OCI-M2 (cell line): ENCODE data around the gene KRTAP5-3.

Experiments used
- DNase-seq: peaks from one replicate; lab custom pipeline; 2025; ENCODE audit not compliant: unreplicated experiment; lab: John Stamatoyannopoulos, UW

KRTAP5-3 gene

DNA sequence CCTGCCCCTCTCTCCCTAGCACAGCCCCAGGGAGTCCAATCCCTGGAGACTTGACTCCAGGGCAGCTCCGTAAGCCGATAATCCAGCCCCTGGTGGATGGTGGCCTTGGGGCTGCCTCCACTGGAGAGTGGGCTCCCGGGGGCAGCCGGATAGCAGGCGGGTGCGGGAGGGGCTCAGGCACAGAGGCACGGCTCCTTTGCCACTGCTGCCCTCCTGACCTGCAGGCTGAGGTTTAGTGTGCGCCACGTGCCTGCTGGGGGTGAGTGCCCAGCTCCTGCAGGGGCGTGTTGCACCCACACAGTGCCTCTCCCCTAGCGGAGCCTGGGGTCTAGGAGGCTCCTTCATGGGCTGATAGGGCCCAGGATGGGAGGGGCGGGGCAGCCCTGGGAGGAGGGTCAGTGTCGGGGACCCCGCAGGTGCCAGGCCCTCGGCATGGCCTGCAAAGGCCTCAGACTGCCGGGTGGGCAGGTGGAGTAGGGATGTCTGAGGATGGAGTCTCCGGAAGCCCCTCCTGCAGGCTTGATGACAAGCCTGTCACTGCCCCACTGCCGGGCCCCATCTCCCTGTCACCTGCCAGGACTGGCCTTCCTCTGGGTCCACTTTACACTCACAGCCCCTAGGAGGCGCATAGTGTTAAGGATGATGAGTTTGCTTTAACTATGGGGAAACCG, 41.7 kb downstream of the KRTAP5-3 start:
- DNase-seq: no peak

DNA sequence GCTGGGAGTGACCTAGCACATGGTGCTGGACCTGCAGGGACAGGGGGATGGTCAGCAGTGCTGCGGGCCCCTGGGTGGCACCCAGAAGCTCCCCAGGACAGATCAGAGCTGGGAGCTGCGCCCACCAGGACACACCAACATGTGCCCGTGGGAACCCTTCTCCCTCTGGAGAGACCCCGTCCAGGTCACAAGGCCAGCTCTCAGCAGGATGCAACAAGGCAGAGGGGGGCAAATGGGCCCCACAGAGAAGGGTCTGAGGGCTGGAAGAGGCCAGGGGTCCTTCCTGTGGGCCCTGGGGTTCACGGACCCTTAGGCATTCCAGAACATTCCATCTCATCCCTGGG, 42.4 kb downstream of the KRTAP5-3 start:
- no peak for DNase-seq

GRCh38 chr11:1565173-1565903, 42.9 kb downstream of the KRTAP5-3 start:
- DNase-seq: no peak

DNA sequence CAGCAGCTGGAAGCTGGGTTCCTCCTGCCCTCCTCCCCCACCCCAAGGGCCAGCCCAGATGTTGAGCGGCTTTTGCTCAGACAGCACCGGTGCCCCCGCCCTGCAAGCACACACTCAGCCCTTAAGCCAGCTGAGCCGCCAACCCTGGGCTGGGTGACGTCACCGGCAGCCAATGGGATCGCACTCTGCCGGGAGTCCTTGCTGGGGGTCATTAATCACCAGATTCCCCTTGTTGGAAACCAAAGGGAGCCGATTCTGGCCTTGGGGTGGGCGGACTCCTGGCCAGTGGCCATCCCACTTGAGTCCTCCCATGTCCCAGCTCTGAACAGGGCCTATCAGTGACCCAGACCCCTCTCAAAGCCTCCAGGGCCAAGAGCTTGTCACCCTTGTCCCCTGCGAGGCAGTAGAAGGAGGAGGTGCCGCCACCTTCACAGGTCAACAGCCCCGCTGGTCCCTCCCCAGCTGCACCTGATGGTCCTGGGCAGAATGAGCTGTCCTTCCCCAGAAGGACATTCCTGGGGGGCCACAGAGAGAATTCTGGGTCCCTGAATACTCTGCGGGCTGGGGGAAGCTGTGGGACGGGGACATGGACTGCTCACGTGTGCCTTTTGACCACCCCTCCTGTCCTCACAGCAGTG, 43.6 kb downstream of the KRTAP5-3 start:
- no peak for DNase-seq

DNA sequence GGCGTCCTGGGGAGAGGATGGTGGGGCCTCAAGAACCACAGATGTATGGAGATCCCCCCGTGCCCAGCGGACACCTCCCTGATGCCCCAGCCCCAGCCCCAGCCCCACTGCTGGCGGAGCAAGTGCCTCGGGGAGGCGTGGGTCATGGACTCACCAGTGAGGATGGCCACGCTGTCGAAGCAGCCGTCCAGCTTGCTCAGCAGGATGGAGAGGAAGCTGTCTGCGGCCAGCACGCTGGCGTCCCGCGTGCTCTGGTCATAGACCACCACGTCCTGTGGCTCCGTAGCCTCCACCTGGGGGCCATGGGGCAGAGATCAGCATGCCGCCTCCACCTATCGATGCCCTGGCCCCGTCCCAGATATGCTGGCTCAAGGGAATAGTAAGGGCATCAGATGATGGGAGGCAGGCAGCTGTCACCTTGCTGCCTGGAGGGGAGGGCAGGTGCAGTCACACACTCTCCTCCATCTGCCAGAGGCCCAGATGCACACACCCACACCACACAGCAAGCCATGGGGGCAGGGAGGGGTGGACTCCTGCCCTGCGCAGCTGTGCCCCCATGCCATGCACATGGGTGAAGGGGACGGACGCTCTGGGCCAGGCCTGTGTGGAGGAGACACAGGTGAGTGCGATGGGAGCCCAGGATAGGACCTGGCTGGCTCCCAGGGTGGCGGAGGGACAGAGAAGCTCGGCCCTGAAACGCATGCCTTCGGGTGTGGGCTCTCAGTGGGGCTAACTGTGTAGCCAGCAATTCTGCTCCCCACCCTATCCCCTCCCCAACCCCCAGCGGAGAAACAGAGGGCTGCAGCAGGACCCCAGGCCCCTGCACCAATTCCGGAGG, 44.3 kb downstream of the KRTAP5-3 start:
- no peak for DNase-seq

GRCh38 chr11:1563149-1563638, 45.1 kb downstream of the KRTAP5-3 start:
- no peak for DNase-seq

DNA sequence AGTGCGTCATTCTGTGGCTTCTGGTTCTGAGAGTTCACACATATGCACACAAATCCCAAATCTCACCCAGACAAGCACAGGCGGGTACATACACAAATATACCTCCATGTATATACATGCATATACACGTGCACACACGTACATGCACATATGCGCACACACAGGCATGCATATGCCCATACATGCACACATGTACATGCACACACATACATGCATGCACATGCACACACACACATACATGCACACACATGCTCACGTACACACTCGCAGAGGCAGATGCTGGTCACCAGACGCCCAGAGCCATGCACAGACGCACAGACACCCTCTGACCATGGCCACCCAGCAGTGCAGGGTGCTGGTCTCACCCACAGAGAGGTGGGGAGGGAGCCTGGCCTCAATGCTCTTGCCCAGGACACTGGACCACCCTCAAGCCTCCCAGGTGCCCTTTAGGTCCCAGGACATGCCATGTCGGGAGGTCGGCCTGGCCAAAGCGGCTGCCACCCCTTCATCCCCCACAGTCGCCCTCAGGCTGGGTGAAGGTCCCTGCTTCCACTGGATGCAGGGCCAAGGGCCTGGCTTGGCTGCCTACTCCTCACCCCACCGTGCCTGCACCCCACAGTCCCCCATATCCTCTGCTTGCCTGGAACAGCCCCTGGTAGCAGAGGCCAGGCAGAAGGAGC, 45.7 kb downstream of the KRTAP5-3 start:
- no peak for DNase-seq

GRCh38 chr11:1561955-1562354, 46.3 kb downstream of the KRTAP5-3 start:
- DNase-seq: no peak

DNA sequence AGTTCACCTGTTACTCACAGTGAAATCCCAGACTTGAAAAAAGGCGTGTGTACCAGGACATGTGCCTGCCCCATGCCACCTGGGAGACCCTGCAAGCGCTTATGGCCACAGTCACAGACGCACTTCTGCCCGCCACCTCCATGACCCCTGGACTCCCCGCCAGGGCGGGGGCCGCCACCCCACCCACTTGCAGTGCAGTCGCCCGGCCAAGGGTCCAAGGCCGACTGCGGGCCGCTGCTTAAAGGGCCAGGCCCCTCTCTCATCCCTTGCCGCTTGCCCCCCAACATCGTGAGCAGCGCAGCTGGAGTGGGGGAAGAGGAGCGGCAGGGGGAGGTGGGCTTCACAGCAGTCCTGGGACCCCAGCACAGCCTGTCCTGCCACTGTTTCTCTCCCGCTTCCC, 47.0 kb downstream of the KRTAP5-3 start:
- no peak for DNase-seq

GRCh38 chr11:1560649-1561251, 47.5 kb downstream of the KRTAP5-3 start:
- DNase-seq: no peak

GRCh38 chr11:1560002-1560648, 48.1 kb downstream of the KRTAP5-3 start:
- no peak for DNase-seq

- no peak for DNase-seq
Observed at GRCh38 chr11:1559111-1559951, 48.9 kb downstream of the KRTAP5-3 start.

- DNase-seq: no peak
Observed at GRCh38 chr11:1558775-1559110, 49.5 kb downstream of the KRTAP5-3 start.

DNA sequence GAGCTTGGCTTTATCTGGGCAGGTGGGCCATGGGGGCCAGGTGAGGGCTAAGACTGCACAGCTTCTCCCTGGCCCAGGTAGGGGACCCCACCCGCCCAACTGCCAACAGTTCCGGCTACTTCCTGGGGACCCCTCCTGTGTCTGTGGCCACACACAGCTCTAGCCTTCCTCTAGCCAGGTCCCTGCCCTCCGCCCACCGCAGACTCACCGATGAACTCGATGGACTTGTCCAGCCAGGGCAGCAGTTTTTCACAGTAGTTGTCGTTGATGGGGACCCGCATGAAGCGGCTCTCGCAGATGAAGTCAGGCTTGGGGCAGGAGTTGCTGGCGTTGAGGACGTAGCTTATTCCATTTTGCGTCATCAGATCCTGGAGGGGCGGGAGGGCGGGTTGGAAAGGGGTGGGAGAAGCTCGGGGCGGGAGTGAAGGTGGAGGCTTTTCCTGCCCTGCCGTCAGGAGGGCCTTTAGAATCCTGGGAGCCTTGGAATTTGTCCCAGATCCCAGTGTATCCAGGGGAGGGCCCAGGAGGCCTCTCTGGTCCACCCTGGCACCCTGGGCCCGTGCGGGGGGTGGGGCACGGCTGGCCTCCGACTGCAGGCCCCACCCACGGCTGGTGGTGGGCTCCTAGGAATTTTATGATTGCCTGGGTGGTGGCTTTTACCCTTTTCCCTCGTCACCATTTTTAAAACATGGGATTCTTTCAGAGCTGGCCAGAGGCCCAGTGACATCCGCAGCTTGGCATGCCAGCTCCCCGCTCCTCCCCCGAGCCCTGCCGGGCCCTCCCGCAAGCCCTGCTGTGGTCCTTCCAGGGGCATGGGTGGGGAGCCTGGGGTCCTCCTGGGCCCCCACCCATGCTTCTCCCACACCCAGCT, 50.1 kb downstream of the KRTAP5-3 start:
- no peak for DNase-seq
